Stimulated activated CD4-positive, alpha-beta T cell treated with anti-CD3 and anti-CD28 coated beads, Interleukin-15, amount 100 ng/mL, for 1 hour (primary cell): ENCODE measurements around the gene LNX2.

Experiments used
- DNase-seq, 2 donors: peaks; one replicate each; pipeline ENCODE4 v3.0.0-alpha.2; 2020; ENCODE audit warnings: low read depth in 1 of 2, low spot score in 1 of 2

The LNX2 gene

DNA sequence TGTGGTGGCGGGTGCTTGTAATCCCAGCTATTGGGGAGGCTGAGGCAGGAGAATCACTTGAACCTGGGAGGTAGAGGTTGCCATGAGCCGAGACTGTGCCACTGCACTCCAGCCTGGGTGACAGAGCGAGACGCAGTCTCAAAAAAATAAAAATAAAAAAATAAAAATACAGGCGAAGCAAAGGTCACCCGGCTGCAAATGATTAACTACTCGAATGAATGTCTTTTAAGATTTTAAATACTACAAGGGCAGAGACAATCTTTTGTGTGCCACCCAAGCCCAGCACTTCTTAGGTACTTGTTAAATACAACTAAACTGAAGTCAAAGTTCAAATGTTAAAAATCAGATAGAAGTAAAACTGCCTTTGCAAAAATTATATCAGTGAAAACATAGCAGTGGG is 6.7 kb downstream of the LNX2 start:
- no peak for DNase-seq

DNA sequence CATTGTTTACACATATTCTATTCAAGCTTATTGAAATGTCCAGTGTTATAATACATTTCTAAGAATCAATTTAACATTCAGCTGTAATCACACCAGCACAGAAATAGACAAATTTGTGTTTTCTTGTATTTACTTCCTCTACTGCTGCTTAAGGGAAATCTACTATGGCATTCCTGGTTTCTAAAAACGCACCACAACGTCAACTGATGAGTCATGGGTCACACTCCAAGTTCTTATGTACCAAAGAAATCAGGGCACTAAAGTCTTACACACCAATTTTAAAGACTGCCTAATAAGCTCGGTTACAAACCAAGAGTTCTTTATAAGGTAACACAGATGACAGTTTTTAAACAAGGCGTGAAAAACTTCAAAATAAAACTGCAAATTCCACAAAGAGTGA is 13.2 kb downstream of the LNX2 start:
- no peak for DNase-seq

DNA sequence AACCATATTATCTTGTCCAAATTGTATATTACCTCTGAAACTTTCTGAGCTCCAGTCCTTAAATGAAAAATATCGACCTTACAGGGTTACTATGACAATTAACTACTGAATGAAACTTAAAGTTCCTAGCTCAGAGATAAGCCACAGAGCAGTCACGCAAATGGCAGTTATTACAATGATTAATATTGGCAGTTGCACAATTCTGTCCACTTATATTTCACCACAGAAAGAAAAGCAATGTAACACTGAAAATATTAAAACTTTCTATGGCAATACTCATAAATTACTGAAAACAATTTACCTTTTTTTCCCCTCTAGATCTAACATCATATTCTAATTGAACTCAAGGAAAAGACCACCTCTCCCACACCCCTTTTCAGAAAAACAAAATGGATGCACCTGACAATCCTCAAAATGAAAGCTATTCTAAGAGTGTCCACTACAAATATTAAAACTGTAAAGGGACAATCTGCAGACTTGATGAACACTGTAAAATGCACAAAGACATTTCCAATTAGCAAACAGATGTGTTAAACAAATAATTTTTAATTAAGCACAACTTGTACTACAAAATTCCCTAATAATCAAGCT is 14.6 kb downstream of the LNX2 start:
- no peak for DNase-seq

DNA sequence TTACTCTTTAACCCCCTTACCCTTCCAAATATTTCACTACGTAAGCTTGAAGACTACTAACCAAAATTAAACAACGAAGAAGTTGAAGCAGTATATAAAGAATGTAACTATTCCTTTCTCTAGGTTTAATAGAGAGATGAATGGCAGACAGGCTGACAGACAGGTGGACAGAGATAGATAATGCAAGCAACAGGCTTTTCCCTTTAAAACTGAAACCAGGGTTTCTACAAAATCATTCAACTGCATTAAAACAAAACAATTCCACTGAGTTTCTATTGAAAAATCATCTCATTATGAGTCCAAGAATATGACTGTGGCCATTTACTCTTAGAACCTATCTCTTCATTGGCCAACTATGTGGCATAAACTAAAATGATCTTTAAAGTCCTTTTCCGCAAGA is 15.2 kb downstream of the LNX2 start:
- DNase-seq: no peak

DNA sequence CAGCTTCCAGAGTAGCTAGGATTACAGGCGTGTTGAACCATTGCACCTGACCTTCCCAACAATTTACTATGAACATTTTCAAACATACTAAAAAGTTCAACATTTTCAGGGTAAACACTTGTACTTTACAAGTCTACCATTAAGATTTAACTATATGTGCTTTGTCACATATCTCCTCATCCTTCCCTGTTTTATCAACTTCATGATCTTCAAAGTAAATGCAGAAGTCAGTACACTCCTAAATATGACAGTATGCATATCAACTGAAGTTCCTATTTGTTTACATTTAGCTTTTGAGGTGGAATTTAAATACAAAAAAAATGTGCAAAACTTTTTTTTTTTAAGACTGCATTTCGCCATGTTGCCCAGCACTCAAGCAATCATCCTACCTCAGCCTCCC is 18.5 kb downstream of the LNX2 start:
- no peak for DNase-seq

DNA sequence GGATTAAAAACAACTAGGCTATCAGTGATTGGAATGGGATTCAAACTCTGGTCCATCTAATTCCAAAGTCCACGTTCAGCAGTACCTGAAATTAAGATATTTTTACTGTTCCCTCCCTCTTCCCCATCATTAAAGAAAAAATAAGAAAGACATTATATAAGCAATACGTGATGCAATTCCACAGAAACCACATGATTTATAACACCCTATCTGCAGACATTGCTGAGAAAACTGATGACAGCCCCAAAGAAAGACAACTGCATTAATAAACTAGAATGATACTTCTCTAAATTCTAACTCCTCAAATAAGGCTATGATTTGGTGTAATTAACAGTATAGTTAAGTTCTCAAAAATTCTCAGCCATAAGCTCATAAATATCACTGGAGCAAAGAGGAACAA is 19.1 kb downstream of the LNX2 start:
- no peak for DNase-seq

DNA sequence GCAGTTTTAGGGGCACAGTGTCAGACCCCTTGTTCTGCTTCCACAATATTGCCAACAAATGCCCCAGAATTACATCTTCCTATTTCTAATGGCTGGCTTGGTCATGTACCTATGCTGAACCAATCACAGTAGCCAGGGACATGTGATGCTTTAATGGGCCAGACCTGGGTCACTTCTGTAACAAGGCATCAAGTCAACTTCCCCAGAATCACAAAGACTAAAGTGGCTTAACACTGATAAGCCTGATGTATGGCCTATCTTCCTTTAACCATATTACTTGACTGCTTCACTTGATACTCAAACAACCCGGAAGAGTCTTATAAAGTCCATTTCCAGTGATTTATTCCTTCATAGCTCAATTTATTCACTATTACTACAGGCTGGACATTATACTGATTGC is 19.6 kb downstream of the LNX2 start:
- no peak for DNase-seq

DNA sequence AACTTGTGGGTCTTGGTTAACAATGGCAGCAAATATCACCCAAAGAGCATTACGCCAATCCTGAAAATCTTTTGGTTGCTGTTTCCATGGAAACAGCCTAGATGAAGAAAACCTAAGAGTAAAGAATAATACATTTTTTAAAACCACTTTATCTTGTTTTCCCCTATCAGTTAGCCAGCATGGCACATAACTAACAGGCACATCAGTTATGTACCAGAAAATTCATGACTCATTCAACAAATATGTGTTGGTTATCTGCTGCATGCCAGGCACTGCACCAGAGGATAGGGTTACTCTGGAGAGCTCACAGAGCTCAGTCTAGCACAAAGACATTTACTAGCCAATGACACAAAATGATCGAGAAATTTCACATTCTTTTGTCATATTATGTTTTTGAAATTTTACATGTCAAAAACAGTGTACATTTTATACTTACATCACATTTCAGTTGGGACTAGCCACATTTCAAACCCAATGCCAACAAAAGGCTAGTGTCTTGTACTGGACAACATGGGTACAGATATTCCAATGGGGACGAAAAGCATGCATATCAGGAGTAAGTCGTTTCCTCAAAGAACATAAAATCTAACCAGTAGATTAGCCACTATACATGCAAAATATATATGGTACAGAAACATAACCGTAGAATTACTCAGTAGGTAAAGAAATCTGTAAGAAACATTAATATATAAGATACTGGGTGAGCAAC is 20.3 kb downstream of the LNX2 start:
- DNase-seq: no peak

DNA sequence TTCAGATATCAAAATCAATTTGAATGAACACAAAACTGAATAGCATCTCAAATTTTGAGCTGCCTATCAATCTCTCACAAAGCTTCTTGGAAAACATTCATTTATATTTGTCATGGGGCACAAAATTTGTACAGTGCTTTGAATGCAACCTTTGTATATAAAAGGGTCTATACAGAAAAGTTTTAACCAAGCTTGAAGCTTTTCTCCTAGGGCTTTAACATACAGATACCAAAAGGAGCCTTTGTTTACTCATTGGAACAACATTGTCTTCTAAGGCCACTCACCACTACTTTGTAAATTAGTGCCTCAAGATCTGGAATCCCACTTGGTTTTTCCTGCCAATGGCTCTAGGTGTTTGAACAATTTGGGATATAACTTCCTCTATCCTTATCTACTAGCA is 21.2 kb downstream of the LNX2 start:
- DNase-seq: no peak

DNA sequence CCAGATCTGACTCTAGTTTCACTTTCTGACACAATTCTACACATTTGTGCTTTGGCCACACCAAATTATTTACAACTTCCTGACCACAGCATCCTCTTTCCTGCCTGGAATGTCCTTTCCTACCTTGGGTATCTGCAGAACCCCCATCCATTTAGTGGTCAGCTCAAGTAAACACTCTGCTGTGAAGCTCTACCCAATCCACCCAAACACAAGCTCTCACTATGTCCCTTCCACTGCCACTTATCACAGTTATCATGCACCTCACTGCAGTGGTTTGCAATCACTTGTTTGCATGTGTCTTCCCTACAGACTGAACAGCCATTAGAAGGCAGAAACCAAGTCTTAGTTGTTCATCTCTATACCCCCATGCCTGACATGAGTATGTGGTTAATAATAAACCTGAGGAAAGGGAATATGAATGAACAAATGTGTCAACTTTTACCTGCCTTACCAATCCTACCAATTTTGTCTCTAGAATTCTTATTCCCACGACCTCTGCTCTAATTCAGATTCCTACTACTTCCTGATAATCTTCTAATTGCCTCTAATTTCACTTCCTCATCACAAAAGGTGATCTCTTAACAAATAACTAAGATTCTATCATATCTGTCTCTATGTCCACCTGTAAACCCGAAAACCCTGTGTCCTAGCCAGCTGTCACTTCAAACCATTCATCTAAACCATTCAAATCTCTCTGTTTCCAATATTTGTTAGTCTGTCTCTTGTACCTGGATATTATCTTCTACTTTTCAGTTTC is 25.1 kb downstream of the LNX2 start:
- DNase-seq: no peak

DNA sequence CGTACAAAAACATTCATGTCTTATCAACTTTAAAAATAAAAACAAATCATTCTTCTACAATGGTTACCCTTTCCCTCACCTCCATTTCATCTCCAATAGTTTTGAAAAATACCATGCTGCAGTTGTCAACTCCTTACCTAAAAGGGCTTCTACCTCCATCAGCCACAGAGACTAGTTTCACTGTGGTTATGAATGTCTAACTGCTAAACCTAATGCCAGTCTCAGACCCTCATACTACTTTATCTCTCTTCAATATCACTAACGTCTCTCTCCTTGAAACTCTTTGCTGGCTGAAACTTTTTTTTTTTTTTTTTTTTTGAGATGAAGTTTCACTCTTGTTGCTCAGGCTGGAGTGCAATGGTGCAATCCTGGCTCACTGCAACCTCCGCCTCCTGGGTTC is 27.1 kb downstream of the LNX2 start:
- DNase-seq: no peak

DNA sequence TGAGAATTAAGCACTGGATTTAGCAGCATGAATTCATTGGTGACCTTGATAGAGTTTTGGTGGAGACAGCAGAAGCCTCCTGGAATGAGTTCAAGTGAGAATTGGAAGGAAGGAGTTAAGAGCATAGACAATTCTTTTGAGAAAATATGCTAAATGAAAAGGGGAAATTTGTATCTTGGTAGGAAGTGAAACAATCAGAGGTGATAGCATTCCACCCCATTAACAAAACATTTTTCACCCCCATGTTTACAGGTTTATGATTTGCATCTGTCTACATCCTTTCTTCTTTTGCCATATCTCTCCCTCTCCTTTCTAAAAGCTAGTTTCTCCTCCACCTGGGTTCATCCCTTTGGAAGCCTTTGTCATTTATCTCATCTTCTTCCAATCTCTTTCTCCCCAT is 27.5 kb downstream of the LNX2 start:
- DNase-seq: no peak

DNA sequence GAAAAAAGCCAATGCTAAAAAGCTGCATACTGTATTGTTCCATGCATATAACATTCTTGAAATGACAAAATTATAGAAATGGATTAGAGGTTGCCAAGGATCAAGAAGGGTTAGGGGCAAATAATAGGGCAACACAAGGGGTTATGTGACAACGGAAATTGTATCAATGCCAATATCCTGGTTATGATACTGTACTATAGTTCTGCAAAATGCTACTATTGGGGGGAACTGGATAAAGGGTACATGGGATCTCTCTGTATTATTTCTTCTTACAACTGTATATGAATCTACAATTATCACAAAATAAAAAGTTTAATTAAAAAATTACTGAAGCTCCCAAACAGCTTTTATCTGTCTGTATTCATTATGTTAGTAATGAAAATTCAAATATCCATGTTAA is 31.9 kb downstream of the LNX2 start:
- DNase-seq: no peak

DNA sequence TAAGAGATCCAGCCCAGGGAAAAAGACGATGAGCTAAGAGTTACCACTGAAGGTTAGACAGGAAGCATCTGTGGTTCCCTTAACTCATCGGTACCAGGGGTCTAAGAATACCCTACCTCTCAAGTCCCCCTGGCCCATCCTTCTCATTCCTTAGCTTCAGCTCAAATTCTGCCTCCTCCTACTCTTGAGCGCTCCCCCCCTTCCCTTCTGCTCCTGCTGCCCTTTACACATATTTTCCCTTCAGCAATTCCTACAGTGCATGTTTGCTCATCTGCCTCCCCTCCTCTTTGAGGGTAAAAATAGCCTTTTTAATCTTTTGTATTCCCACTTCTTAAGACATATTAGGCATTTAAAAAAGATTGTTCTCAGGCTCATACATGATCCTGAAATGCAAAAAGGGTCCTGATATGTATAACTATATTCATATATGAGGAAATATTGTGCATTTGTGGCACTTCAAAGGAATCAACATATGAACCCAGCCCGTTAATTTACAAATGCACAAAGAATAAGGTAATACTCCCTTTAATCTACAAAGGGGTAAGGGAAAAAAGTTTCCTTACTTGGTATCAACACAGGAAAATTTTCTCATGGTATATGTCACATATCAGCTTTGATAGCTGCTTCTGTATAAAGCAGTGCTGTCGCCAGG is 33.1 kb downstream of the LNX2 start:
- DNase-seq: no peak

DNA sequence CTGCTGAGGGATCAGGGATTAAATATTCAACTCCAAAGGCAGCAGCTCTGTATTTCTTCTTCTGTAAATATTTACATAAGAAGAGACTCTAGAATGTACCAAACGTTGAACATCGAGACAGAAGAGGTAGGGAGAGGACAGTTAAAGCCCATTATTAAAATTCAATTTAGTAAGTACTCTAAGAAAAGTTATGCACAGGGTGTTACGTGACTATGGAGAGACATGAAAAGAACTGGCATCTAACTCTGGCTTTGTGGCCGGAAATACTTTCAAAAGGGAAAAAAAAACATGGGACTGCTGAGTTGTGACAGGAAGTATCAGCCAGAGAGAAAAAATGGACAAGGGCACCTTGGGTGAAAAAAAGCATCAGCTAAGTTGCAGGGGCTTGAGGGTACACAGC is 36.7 kb downstream of the LNX2 start:
- no peak for DNase-seq

DNA sequence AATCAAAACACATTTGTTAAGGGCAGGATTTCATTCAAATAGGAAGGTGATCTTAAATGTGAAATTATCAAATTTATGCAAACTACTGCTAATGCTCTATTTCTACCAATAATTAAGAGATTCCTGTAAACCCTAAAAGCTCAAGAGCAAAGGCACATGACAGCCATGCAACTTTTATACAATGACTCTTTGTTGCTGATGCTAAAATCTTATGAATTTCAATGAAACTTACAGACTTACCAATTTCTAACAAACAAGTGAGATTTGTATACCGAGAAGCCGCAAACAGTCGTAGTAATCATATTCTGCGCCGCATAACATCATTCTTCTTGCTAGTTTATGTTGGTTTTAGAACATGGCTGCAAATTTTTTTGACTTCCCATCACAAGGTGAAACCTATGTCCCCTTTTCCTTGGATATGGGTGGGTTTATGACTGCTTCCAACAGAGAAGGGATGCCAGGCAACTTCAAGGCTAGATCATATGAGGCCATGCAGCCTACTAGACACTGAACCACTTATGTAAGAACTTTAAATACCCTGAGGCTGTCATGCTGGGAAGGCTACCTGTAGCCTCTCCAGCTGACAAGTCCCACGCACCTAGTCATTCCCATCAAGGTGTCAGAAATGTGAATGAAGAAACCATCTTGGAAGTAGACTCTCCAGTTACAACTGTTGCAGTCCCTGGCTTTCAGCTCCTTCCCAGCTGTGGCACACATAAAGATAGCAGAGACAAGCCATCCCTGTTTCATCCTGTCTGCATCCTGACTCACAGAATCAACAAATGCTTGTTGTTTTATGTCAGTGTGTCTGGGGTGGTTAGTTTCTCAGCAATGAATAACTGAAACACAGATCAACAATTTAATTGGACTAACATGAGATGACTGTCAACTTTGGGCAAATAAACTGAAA is 42.0 kb downstream of the LNX2 start:
- DNase-seq: no peak

DNA sequence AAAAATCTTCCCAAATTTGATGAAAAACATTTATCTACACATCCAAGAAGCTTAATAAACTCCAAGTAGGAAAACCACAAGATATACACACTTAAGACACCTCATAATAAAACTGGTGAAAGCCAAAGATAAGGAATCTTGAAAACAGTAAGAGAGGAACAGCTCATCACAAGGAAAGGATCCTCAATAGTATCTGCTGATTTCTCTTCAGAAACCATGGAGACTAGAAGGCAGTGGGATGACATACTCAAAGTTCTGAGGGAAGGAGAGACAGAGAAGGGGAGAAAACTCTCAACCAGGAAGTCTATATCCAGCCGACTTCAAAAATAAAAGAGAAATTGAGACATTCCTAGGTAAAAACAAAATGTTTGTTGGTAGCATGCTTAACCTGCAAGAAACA is 45.7 kb downstream of the LNX2 start:
- DNase-seq: no peak

DNA sequence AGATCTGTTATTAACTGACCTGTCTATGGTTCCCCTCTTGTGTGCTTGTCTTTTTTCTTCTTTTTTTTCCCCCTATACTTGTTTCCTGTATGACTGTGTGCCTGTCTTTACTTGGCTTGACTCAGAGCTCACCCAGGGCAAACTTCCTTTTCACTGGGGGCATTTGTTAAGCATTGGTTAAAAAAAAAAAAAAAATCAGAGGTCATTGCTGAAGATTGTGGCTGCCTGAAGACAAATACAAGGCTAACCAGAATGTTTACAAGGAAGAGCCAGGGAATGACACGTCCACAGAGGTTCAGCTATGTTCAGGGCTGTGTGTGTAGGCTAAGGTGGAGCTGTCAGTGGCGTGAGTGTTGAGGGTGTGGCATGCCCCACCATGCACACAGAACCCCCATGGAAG is 47.1 kb downstream of the LNX2 start:
- no peak for DNase-seq

DNA sequence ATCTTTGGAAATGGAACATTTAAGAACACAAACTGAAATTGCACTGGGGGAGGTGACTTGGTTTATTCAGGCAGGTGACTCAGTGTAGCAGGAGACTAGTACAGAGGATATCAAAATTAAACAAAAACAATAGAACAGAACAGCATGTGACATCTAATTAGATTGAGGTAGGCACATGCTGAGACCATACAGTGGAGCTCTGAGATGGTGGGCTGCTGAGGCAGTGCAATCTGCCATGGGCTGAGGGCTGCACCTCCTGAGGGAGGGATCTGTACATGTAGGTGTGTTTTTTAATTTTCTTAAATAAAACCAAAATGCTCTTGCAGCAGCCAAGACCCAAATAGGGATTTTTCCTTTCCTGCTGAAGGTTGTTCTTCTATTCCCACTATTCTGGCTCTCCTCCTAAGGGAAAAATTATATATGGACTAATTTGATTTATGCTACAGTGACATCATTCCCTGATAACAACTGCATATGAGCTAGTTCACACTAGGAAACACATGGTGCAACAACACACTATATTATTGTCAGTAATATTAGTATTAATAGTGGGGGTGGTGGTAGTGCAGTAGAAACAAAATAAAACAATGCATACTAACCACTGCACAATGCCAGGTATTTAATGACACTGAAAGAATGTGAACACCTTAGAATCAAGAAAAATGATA is 48.0 kb downstream of the LNX2 start:
- DNase-seq: no peak

DNA sequence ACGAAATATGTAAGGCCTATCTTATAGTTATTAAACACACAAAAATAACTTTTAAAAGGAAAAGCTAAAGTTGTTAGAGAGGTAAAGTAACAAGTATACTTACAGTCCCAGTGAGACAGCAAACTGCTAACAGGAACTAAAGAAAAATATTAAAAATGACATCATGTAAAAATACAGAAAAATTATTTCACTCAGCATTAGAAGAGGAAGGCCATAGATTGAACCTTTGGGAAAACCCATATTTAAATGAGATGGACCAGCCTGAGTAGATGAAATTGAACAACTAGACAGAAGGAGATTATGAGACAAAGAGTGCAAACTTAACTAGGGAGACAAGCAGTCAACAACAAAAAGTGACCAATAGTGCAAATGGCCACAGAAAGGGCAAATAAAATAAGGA is 49.4 kb downstream of the LNX2 start:
- DNase-seq: no peak

DNA sequence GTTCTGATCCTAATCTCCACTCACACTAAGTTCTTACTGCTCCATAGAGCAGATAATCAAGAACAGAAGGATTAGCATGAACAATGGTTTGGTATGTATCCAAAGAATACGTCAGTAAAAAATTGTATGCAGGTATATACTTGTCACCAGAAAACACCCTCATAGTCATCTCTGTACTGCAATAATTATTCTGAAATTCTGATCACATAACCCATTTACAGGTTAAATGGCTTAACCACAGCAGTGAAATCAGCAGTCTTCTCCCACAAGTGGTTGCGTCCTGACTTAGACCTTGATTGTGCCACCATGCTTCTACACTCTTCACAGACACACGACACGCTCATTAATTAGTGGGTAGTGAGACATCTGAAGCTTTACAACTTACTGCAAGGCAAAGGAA is 50.9 kb downstream of the LNX2 start:
- DNase-seq: no peak
